Measurements from ENCODE around the gene USP20.
A peak's percentile ranks its signal among the peaks of the same experiment; 100 is the strongest.

Gene USP20

DNA sequence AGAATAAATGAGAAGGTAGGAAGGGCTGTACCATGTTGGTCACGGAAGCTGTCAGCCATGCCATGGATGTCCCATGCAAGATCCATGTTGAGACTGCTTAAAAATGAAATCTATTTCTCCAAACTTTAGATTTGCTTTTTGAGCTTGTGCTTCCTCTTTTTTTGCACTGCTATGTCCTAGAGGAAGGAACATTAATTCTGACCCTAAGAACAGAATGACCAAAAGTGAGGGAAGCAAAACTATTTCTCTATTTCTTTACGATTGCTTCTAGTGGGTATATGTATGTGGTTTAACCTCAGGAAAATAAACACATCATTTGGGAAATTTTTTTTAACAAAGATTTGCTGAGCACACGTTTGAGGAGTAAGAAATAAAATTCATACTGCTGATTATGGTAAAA lies 84.6 kb downstream of the USP20 start:
- DNase-seq, result peak; percentile 86

DNA sequence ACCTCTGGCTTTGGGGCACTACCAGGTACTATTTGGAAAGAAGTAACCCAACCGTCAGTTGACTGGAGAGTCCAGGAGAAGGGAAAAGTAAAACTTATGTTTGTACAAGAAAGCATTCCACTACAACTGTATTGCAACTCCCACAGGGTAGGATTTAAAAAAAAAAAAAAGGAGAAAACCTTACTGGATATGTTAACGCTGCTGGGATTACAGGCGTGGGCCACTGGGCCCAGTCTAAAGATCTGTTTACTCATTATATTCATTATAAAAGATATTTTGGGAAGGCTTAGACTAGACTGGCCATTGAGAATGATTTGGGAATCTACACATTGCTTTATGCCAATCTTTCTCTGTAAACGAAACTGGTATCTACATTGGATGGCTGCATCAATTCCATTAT lies 86.6 kb downstream of the USP20 start:
- DNase-seq, result no peak

DNA sequence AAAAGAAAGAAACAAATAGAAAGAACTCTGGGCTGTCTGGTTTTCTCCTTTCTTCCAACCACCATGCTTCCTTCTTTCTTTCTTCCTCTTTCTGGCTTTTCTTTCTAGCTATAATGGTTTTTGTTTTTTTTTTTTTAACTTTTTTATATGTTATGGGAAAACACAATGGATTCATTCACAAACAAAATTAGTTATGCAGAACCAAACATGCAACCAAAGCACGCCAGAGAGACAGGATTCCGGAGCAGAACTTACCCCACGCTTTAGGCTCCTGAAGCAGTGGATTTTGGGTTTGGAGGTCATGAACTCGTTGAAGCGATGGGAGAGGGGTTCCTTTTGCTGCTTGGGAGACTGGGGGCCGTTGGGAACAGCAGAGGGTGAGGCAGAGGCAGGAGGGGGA lies 88.3 kb downstream of the USP20 start:
- no peak for DNase-seq

DNA sequence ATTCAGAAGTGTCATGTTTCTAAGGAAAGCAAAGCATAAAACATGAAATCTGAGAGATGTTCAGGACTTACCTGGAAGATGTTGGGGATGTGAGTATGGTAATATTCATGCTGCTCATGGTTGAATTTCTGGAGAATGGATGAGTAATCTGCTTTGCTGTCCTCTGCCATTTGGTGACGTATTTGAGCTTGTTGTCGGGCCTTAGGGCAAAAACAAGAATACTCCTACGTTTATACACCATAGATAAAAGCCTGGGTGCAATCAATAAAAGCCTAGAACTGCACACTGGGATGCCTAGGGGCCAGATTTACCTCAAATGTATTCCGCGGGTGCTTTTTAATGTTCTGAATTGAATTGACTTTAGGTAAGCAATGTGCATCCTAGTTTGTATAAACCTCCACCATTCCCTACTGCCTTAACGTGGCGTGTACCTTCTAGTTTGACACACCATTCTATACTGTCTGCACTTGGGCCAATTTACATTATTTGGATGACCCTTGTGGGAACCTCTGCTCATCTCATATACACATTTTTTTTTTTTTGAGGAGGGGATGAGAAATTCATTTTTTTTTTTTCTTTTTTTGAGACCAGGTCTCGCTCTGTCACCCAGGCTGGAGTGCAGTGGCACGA lies 94.4 kb downstream of the USP20 start:
- no peak for DNase-seq

DNA sequence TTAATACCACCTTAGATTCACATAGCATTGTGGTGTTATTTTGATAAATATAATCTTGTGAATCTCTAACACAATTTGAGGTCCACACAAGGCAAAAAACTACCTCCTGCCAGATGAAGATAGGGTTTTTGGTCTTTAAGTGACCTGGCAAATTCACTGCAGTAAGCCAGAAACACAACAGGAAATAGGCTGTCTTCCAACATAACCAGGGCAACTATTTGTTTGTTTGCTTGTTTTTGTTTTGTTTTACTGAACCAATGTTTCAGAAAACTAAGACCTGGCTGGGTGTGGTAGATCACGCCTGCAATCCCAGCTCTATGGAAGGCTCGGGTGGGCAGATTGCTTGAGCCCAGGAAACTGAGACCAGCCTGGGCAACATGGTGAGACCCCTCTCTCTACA lies 95.5 kb downstream of the USP20 start:
- DNase-seq, result no peak

Measured in inflammatory macrophage treated with lipopolysaccharide for 4 hours (primary cell).